ENCODE measurements around the gene FAM217B. TPM values are rescaled to one million over a fixed set of nuclear protein-coding genes. Genes with fewer than 3 reads are reported as not detected.

Gene FAM217B
- total and polyA plus RNA-seq, 4 donors = 0.88 to 5.0 (median 1.7) TPM

DNA sequence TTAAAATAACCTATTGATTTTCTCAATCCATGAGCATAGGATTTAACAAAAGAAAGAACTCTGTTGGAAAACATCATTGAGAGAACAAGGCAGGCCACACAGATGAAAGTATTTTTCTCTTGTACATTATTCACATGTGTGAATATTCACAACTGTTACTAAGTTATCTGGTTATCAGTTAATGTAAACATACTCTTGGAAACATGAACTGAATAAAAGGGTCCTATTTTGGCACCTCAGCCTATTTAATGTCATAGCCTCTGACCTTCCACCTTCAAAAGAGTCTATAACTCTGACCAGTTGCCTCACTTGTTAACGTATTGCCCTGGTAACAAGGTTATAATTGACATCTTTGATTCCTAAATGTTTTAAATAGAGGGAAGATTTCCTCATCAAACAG, 14.8 kb upstream of the FAM217B start:
- TF ChIP-seq NR2F2 (IDR thresholded peaks at IDR 0.05) = no peak
- TF ChIP-seq FOXA1 (IDR thresholded peaks at IDR 0.05) = no peak
- TF ChIP-seq, protein P1, sequence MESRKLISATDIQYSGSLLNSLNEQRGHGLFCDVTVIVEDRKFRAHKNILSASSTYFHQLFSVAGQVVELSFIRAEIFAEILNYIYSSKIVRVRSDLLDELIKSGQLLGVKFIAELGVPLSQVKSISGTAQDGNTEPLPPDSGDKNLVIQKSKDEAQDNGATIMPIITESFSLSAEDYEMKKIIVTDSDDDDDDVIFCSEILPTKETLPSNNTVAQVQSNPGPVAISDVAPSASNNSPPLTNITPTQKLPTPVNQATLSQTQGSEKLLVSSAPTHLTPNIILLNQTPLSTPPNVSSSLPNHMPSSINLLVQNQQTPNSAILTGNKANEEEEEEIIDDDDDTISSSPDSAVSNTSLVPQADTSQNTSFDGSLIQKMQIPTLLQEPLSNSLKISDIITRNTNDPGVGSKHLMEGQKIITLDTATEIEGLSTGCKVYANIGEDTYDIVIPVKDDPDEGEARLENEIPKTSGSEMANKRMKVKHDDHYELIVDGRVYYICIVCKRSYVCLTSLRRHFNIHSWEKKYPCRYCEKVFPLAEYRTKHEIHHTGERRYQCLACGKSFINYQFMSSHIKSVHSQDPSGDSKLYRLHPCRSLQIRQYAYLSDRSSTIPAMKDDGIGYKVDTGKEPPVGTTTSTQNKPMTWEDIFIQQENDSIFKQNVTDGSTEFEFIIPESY (IDR thresholded peaks at IDR 0.05) = no peak
- no peak for TF ChIP-seq RAD21 (IDR thresholded peaks at IDR 0.05)
- TF ChIP-seq, protein P2, sequence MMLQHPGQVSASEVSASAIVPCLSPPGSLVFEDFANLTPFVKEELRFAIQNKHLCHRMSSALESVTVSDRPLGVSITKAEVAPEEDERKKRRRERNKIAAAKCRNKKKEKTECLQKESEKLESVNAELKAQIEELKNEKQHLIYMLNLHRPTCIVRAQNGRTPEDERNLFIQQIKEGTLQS (IDR thresholded peaks at IDR 0.05) = no peak
- no peak for TF ChIP-seq EGR1 (IDR thresholded peaks at IDR 0.05; ENCODE audit: low read depth in 2 of 2)
- H3K36me3 ChIP-seq (ENCODE audit: control insufficient read depth in 4 of 4, insufficient read depth in 3 of 4, low read depth in 1 of 4, low read length in 3 of 4) = no peaks in the 10 kb centered on the region
- no peaks in the 10 kb centered on the region for H3K9me3 ChIP-seq (ENCODE audit: control insufficient read depth in 4 of 4, low read length in 3 of 4)
- H3K27me3 ChIP-seq (ENCODE audit: control insufficient read depth in 4 of 4, insufficient read depth in 4 of 4, low read length in 3 of 4) = peaks cover 0 to 8% (median 0%) of the 10 kb centered on the region in 4 donors
- no peak for DNase-seq (ENCODE audit: low spot score)
- no peak overlapping the region for H3K4me3 ChIP-seq (ENCODE audit: low read depth in 1 of 3, low read length in 3 of 3)
- H3K4me1 ChIP-seq (ENCODE audit: control insufficient read depth in 4 of 4, insufficient read depth in 4 of 4, low read length in 3 of 4) = no peaks in the 10 kb centered on the region
- no peak overlapping the region for H3K27ac ChIP-seq (ENCODE audit: low read depth in 1 of 2, low read length in 2 of 2)
- WGBS = 77% methylated on average over 1 of the region's 1 CpG
- H3K9ac ChIP-seq (ENCODE audit: low read depth in 1 of 2, low read length in 2 of 2) = no peak overlapping the region

DNA sequence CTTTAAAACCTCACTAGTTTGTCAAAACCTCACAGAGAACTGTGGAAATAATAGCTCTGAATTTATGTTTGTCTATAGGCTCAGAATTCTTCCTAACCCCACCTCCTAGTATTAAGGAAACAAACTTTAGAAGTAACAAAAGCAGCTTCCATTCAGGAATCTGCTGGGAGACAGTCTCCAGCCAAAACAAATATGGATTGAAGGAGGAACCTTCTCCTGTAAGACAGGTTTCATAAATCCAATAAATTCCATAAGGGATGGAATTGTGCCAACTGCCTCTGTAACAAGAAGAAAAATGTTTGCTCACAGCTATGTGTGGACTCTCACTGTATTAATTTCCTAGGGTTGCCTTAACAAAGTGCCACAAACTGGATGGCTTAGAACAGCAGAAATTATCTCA, 14.3 kb upstream of the FAM217B start:
- Histone ChIP-seq H3K4me1 (ENCODE audit: control insufficient read depth in 4 of 4, insufficient read depth in 4 of 4, low read length in 3 of 4) (no peaks in the 10 kb centered on the region), H3K9me3 (ENCODE audit: control insufficient read depth in 4 of 4, low read length in 3 of 4) (no peaks in the 10 kb centered on the region), H3K9ac (ENCODE audit: low read depth in 1 of 2, low read length in 2 of 2) (no peak overlapping the region), H3K27ac (ENCODE audit: low read depth in 1 of 2, low read length in 2 of 2) (no peak overlapping the region), H3K27me3 (ENCODE audit: control insufficient read depth in 4 of 4, insufficient read depth in 4 of 4, low read length in 3 of 4) (peaks cover 0 to 8% (median 0%) of the 10 kb centered on the region in 4 donors), H3K36me3 (ENCODE audit: control insufficient read depth in 4 of 4, insufficient read depth in 3 of 4, low read depth in 1 of 4, low read length in 3 of 4) (no peaks in the 10 kb centered on the region), H3K4me3 (ENCODE audit: low read depth in 1 of 3, low read length in 3 of 3) (no peak overlapping the region)
- TF ChIP-seq, protein P1 (IDR thresholded peaks at IDR 0.05) = no peak
- TF ChIP-seq GABPA (IDR thresholded peaks at IDR 0.05 in 1 of 2, conservative IDR thresholded peaks at IDR 0.05 in 1 of 2) (no peak), TAF1 (conservative IDR thresholded peaks at IDR 0.05) (no peak), RAD21 (IDR thresholded peaks at IDR 0.05) (no peak)
- TF ChIP-seq, protein P3, sequence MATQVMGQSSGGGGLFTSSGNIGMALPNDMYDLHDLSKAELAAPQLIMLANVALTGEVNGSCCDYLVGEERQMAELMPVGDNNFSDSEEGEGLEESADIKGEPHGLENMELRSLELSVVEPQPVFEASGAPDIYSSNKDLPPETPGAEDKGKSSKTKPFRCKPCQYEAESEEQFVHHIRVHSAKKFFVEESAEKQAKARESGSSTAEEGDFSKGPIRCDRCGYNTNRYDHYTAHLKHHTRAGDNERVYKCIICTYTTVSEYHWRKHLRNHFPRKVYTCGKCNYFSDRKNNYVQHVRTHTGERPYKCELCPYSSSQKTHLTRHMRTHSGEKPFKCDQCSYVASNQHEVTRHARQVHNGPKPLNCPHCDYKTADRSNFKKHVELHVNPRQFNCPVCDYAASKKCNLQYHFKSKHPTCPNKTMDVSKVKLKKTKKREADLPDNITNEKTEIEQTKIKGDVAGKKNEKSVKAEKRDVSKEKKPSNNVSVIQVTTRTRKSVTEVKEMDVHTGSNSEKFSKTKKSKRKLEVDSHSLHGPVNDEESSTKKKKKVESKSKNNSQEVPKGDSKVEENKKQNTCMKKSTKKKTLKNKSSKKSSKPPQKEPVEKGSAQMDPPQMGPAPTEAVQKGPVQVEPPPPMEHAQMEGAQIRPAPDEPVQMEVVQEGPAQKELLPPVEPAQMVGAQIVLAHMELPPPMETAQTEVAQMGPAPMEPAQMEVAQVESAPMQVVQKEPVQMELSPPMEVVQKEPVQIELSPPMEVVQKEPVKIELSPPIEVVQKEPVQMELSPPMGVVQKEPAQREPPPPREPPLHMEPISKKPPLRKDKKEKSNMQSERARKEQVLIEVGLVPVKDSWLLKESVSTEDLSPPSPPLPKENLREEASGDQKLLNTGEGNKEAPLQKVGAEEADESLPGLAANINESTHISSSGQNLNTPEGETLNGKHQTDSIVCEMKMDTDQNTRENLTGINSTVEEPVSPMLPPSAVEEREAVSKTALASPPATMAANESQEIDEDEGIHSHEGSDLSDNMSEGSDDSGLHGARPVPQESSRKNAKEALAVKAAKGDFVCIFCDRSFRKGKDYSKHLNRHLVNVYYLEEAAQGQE (IDR thresholded peaks at IDR 0.05) = no peak
- DNase-seq (ENCODE audit: low spot score) = no peak

All from liver (tissue), 9 donors.